ENCODE data around the gene ETV2. TPM values are rescaled to one million over a fixed set of nuclear protein-coding genes. Genes with fewer than 3 reads are reported as not detected.

Gene ETV2
- total RNA-seq, 2 donors from 2014 or later: 0.39 to 1.2 TPM

GRCh38 chr19:35613574-35613973 lies 28.0 kb upstream of the ETV2 start:
- Mint-ChIP-seq H3K4me3 (peak overlapping the region; percentile 88), H3K27me3 (no peaks in the 10 kb centered on the region), H3K4me1 (ENCODE audit: low read depth in 2 of 2) (peaks cover 0 to 15% of the 10 kb centered on the region in 2 donors), H3K27ac (peak overlapping the region; percentile 31 to 81), H3K36me3 (no peaks in the 10 kb centered on the region), H3K9me3 (peaks cover 2% of the 10 kb centered on the region)
- DNase-seq (ENCODE audit: low spot score) (no peak), ATAC-seq (no peak)

DNA sequence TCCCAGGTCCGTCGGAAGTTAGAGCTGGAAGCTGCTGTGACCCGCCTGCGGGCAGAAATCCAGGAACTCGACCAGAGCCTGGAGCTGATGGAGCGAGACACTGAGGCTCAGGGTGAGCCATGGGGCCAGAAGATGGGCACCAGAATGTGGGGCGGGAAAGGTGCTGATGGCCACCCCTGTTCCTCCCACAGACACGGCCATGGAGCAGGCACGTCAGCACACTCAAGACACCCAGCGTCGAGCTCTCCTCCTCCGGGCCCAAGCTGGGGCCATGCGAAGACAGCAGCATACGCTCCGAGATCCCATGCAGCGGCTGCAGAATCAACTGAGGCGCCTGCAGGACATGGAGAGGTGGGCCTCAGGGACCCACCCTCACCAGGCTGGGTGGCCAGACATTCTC lies 26.5 kb upstream of the ETV2 start:
- no peak overlapping the region for H3K4me3 Mint-ChIP-seq
- H3K36me3 Mint-ChIP-seq: no peaks in the 10 kb centered on the region
- H3K27ac Mint-ChIP-seq: no peak overlapping the region
- ATAC-seq (no peak), DNase-seq (ENCODE audit: low spot score) (no peak)
- no peaks in the 10 kb centered on the region for H3K9me3 Mint-ChIP-seq
- peaks cover 0 to 12% of the 10 kb centered on the region in 2 donors for H3K4me1 Mint-ChIP-seq (ENCODE audit: low read depth in 2 of 2)
- H3K27me3 Mint-ChIP-seq: no peaks in the 10 kb centered on the region

GRCh38 chr19:35618857-35619256 lies 22.7 kb upstream of the ETV2 start:
- no peak overlapping the region for H3K4me3 Mint-ChIP-seq
- DNase-seq (ENCODE audit: low spot score) (no peak), ATAC-seq (no peak)
- no peaks in the 10 kb centered on the region for H3K9me3 Mint-ChIP-seq
- H3K36me3 Mint-ChIP-seq: no peaks in the 10 kb centered on the region
- H3K4me1 Mint-ChIP-seq (ENCODE audit: low read depth in 2 of 2): peaks cover 0 to 2% of the 10 kb centered on the region in 2 donors
- H3K27me3 Mint-ChIP-seq: no peaks in the 10 kb centered on the region
- H3K27ac Mint-ChIP-seq: no peak overlapping the region

GRCh38 chr19:35619290-35619923 lies 22.1 kb upstream of the ETV2 start:
- no peak overlapping the region for H3K27ac Mint-ChIP-seq
- ATAC-seq (no peak), DNase-seq (ENCODE audit: low spot score) (no peak)
- H3K4me1 Mint-ChIP-seq (ENCODE audit: low read depth in 2 of 2): no peaks in the 10 kb centered on the region
- no peaks in the 10 kb centered on the region for H3K36me3 Mint-ChIP-seq
- no peak overlapping the region for H3K4me3 Mint-ChIP-seq
- no peaks in the 10 kb centered on the region for H3K27me3 Mint-ChIP-seq
- H3K9me3 Mint-ChIP-seq: no peaks in the 10 kb centered on the region

- Mint-ChIP-seq H3K9me3 (no peaks in the 10 kb centered on the region), H3K36me3 (no peaks in the 10 kb centered on the region), H3K27me3 (no peaks in the 10 kb centered on the region)
These were observed 21.5 kb upstream of the ETV2 start for GRCh38 chr19:35620001-35620400.

GRCh38 chr19:35621708-35622107 lies 19.8 kb upstream of the ETV2 start:
- no peak for ATAC-seq
- H3K4me1 Mint-ChIP-seq (ENCODE audit: low read depth in 2 of 2): no peaks in the 10 kb centered on the region
- no peak overlapping the region for H3K27ac Mint-ChIP-seq
- no peaks in the 10 kb centered on the region for H3K27me3 Mint-ChIP-seq
- H3K4me3 Mint-ChIP-seq: no peak overlapping the region
- DNase-seq (ENCODE audit: low spot score): no peak
- H3K9me3 Mint-ChIP-seq: no peaks in the 10 kb centered on the region
- H3K36me3 Mint-ChIP-seq: no peaks in the 10 kb centered on the region

More at GRCh38 chr19:35620001-35620400, 21.5 kb upstream of the ETV2 start:
- no peaks in the 10 kb centered on the region for H3K4me1 Mint-ChIP-seq (ENCODE audit: low read depth in 2 of 2)
- DNase-seq (ENCODE audit: low spot score) (no peak), ATAC-seq (no peak)
- H3K4me3 Mint-ChIP-seq: no peak overlapping the region
- no peak overlapping the region for H3K27ac Mint-ChIP-seq

DNA sequence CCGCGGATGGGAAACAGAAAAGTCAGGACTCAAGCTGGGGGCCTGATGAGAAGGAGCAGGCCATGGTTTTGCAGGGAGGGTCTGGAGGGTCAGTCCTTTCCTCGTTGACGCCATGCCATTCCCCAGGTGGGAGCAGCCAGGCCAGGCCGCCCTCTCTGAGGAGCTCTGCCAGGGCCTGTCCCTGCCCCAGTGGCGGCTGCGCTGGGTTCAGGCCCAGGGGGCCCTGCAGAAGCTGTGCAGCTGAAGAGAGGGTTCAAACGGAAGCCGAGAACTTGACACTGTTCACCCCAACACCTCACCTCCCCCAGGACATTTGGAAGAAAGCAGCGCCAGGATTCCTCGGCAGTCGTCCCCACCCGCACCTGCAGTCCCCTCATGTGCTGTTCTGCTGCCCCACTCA lies 18.8 kb upstream of the ETV2 start:
- DNase-seq (ENCODE audit: low spot score): no peak
- H3K4me1 Mint-ChIP-seq (ENCODE audit: low read depth in 2 of 2): no peaks in the 10 kb centered on the region
- no peak for ATAC-seq
- no peak overlapping the region for H3K27ac Mint-ChIP-seq
- H3K36me3 Mint-ChIP-seq: no peaks in the 10 kb centered on the region
- H3K27me3 Mint-ChIP-seq: no peaks in the 10 kb centered on the region
- no peaks in the 10 kb centered on the region for H3K9me3 Mint-ChIP-seq
- H3K4me3 Mint-ChIP-seq: no peak overlapping the region

- H3K36me3 Mint-ChIP-seq: no peaks in the 10 kb centered on the region
- no peaks in the 10 kb centered on the region for H3K27me3 Mint-ChIP-seq
- H3K27ac Mint-ChIP-seq: no peak overlapping the region
- H3K9me3 Mint-ChIP-seq: no peaks in the 10 kb centered on the region
- DNase-seq (ENCODE audit: low spot score): no peak
- H3K4me3 Mint-ChIP-seq: no peak overlapping the region
- ATAC-seq: no peak
- H3K4me1 Mint-ChIP-seq (ENCODE audit: low read depth in 2 of 2): peaks cover 3 to 4% of the 10 kb centered on the region in 2 donors
These were observed 18.1 kb upstream of the ETV2 start for GRCh38 chr19:35623327-35624010.

- H3K4me3 Mint-ChIP-seq: peak overlapping the region; percentile 96
- peaks cover 21 to 26% of the 10 kb centered on the region in 2 donors for H3K4me1 Mint-ChIP-seq (ENCODE audit: low read depth in 2 of 2)
- DNase-seq (ENCODE audit: low spot score) (no peak), ATAC-seq (no peak)
- no peaks in the 10 kb centered on the region for H3K9me3 Mint-ChIP-seq
- H3K36me3 Mint-ChIP-seq: peaks cover 20% of the 10 kb centered on the region
- peak overlapping the region; percentile 85 to 98 for H3K27ac Mint-ChIP-seq
- no peaks in the 10 kb centered on the region for H3K27me3 Mint-ChIP-seq
These were observed 13.3 kb upstream of the ETV2 start for GRCh38 chr19:35628264-35628564.

DNA sequence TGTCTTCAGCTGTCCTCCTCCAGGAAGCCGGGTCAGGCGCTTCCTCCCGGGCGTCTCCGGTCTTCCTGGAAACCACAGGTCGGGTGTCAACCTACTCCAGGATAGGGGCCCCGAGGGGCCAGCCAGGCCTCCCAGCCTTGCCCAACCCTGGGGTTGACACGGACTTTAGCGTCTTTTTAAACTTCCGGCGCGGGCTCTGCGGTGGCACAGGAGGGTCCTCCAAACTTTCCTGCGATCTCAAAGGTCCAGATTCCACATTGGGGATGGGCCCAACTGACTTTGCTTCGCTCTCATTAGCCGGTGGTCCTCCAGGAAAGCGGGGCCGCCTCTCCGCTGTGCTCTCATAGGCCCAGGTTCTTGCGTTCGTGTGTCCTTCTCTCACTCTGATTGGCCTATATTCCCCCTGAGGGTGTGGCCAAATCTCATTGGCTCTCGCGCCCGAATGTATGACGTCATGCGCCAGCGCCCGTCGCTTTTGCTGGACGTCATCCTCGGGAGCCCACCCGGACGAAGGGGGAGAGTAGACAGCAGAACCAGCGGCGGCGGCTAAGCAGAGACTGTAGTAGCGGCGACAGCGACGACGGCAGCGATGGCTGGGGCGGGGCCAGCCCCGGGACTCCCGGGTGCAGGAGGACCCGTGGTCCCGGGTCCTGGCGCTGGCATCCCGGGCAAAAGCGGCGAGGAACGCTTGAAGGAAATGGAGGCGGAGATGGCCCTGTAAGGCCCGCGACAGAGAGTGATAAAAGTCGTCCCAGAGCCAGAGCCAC lies 12.8 kb upstream of the ETV2 start, which contains the start of gene RBM42:
TSS of gene RBM42 (plus strand) at position 472 of the 767 bp plus-strand sequence. CDS start at position 590, 118 bp downstream.
- Mint-ChIP-seq H3K36me3 (peaks cover 24% of the 10 kb centered on the region), H3K27ac (peak within 1 kb of the TSS; percentile 85 to 98), H3K4me1 (ENCODE audit: low read depth in 2 of 2) (peaks cover 21 to 28% of the 10 kb centered on the region in 2 donors), H3K4me3 (peak within 1 kb of the TSS; percentile 96), H3K9me3 (no peaks in the 10 kb centered on the region), H3K27me3 (no peaks in the 10 kb centered on the region)
- DNase-seq (ENCODE audit: low spot score) (peak; percentile 97), ATAC-seq (peak; percentile 100)

DNA sequence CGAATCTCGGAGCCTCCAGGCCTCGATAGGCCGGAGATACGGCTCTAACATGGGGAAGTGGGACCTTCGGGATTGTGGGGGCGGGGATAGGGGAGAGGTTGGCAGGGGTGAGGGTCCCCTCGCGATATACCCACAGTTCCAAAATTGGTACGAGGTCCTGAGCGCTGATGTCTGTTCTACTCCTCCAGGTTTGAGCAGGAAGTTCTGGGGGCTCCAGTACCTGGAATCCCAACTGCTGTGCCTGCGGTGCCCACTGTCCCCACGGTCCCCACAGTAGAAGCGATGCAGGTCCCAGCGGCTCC lies 12.3 kb upstream of the ETV2 start:
- H3K4me3 Mint-ChIP-seq: peak overlapping the region; percentile 96
- peaks cover 24% of the 10 kb centered on the region for H3K36me3 Mint-ChIP-seq
- ATAC-seq: no peak
- peak overlapping the region; percentile 85 to 98 for H3K27ac Mint-ChIP-seq
- peaks cover 21 to 28% of the 10 kb centered on the region in 2 donors for H3K4me1 Mint-ChIP-seq (ENCODE audit: low read depth in 2 of 2)
- H3K27me3 Mint-ChIP-seq: no peaks in the 10 kb centered on the region
- no peaks in the 10 kb centered on the region for H3K9me3 Mint-ChIP-seq
- no peak for DNase-seq (ENCODE audit: low spot score)

DNA sequence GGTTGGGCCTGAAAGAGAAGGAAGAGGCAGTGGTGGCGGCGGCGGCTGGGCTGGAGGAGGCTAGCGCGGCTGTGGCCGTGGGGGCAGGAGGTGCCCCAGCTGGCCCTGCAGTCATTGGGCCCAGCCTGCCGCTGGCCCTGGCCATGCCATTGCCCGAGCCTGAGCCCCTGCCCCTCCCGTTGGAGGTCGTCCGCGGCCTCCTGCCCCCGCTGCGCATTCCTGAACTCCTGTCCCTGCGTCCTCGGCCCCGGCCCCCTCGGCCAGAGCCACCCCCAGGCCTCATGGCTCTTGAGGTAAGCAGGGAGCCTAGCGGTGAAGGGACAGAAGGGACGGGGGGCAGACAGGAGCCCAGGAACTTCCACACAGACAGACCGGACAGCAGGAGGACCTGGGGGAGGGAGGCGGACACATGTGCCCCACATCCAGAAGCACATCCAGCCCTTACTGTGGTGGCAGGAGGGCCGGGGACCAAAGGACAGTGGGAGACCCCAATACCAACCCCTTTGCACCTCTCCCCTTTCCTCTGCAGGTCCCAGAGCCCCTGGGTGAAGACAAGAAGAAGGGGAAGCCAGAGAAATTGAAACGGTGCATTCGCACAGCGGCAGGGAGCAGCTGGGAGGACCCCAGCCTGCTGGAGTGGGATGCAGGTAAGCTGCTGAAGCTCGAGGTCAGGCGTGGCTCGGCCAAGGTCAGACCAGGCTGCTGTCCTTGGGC lies 7.7 kb upstream of the ETV2 start:
- DNase-seq (ENCODE audit: low spot score) (no peak), ATAC-seq (no peak)
- Mint-ChIP-seq H3K4me1 (ENCODE audit: low read depth in 2 of 2) (peaks cover 12 to 24% of the 10 kb centered on the region in 2 donors), H3K36me3 (peaks cover 28% of the 10 kb centered on the region), H3K4me3 (no peak overlapping the region), H3K9me3 (no peaks in the 10 kb centered on the region), H3K27me3 (no peaks in the 10 kb centered on the region), H3K27ac (peak overlapping the region in 1 of 2 donors; percentile 35)

- Mint-ChIP-seq H3K4me3 (no peak overlapping the region), H3K27ac (no peak overlapping the region), H3K9me3 (no peaks in the 10 kb centered on the region), H3K36me3 (peaks cover 15% of the 10 kb centered on the region), H3K27me3 (no peaks in the 10 kb centered on the region), H3K4me1 (ENCODE audit: low read depth in 2 of 2) (peaks cover 11 to 20% of the 10 kb centered on the region in 2 donors)
- DNase-seq (ENCODE audit: low spot score): peak; percentile 8
- ATAC-seq: peak in 1 of 2 donors; percentile 37
These were observed 4.9 kb upstream of the ETV2 start for GRCh38 chr19:35636651-35637050.

- Mint-ChIP-seq H3K4me3 (no peak overlapping the region), H3K9me3 (no peaks in the 10 kb centered on the region), H3K4me1 (ENCODE audit: low read depth in 2 of 2) (peaks cover 11 to 16% of the 10 kb centered on the region in 2 donors), H3K27me3 (no peaks in the 10 kb centered on the region), H3K27ac (no peak overlapping the region), H3K36me3 (peaks cover 11% of the 10 kb centered on the region)
- DNase-seq (ENCODE audit: low spot score) (peak; percentile 52), ATAC-seq (no peak)
These were observed 4.4 kb upstream of the ETV2 start for GRCh38 chr19:35637165-35637564.
